Astrocyte (in vitro differentiated cells and primary cell): ENCODE measurements around the gene DLST. TPM values are rescaled to one million over a fixed set of nuclear protein-coding genes. Genes with fewer than 3 reads are reported as not detected.

Experiments used
- DNase-seq: peaks from one replicate; pipeline ENCODE4 v3.0.0-alpha.2; 2010; ENCODE audit warnings: low read depth
- FAIRE-seq: peaks from 2 replicates; lab custom pipeline; 2011; peaks lifted over from hg19 to GRCh38; lab: Jason Lieb, UNC
- H2AFZ ChIP-seq: 2 replicates; pipeline ENCODE4 v1.6.0; 2012; ENCODE audit warnings: low read depth, low read length, inconsistent platforms
- H3K27ac ChIP-seq: 2 replicates; pipeline ENCODE4 v1.5.1; 2011; ENCODE audit warnings: low read depth, low read length, inconsistent platforms
- H3K27me3 ChIP-seq: 2 replicates; pipeline ENCODE4 v1.6.0; 2011; ENCODE audit warnings: low read length, inconsistent platforms; ENCODE audit not compliant: insufficient read depth
- H3K36me3 ChIP-seq: 2 replicates; pipeline ENCODE4 v1.5.1; 2011; ENCODE audit warnings: low read length, inconsistent platforms; ENCODE audit not compliant: insufficient read depth
- H3K4me1 ChIP-seq: 2 replicates; pipeline ENCODE4 v1.5.1; 2011; ENCODE audit warnings: low read length, inconsistent platforms; ENCODE audit not compliant: insufficient read depth
- H3K4me2 ChIP-seq: 2 replicates; pipeline ENCODE4 v1.6.0; 2012; ENCODE audit warnings: low read length, inconsistent platforms
- H3K4me3 ChIP-seq: 2 replicates; pipeline ENCODE4 v1.5.1; 2011; ENCODE audit warnings: low read depth, mild to moderate bottlenecking, low read length, inconsistent platforms; ENCODE audit not compliant: insufficient read depth
- H3K79me2 ChIP-seq: 2 replicates; pipeline ENCODE4 v1.6.0; 2012; ENCODE audit warnings: mild to moderate bottlenecking, low read length, inconsistent platforms; ENCODE audit not compliant: insufficient read depth
- H3K9ac ChIP-seq: 2 replicates; pipeline ENCODE4 v1.6.0; 2012; ENCODE audit warnings: mild to moderate bottlenecking, low read length, inconsistent platforms
- H3K9me3 ChIP-seq: 2 replicates; pipeline ENCODE4 v1.5.1; 2012; ENCODE audit warnings: low read depth, mild to moderate bottlenecking, low read length, inconsistent platforms; ENCODE audit not compliant: insufficient read depth
- H4K20me1 ChIP-seq: 2 replicates; pipeline ENCODE4 v1.6.0; 2012; ENCODE audit warnings: low read length, inconsistent platforms; ENCODE audit not compliant: insufficient read depth
- H3K27ac Mint-ChIP-seq: one replicate; pipeline ENCODE4 v1.8.0; 2021; ENCODE audit warnings: mild to moderate bottlenecking, mixed read lengths; ENCODE audit not compliant: unreplicated experiment
- H3K27me3 Mint-ChIP-seq: one replicate; pipeline ENCODE4 v1.8.0; 2021; ENCODE audit warnings: low read depth, mixed read lengths; ENCODE audit not compliant: unreplicated experiment
- H3K36me3 Mint-ChIP-seq: one replicate; pipeline ENCODE4 v1.8.0; 2021; ENCODE audit warnings: low read depth, mixed read lengths; ENCODE audit not compliant: unreplicated experiment
- H3K4me1 Mint-ChIP-seq: one replicate; pipeline ENCODE4 v1.8.0; 2021; ENCODE audit warnings: low read depth, mixed read lengths; ENCODE audit not compliant: unreplicated experiment
- H3K4me3 Mint-ChIP-seq: one replicate; pipeline ENCODE4 v1.8.0; 2021; ENCODE audit warnings: mild to moderate bottlenecking, moderate library complexity, mixed read lengths; ENCODE audit not compliant: unreplicated experiment
- H3K9me3 Mint-ChIP-seq: one replicate; pipeline ENCODE4 v1.8.0; 2021; ENCODE audit warnings: mild to moderate bottlenecking, mixed read lengths; ENCODE audit not compliant: unreplicated experiment
- EZH2 ChIP-seq: IDR thresholded peaks from 2 replicates; pipeline ENCODE4 v1.6.1; 2012; ENCODE audit warnings: mild to moderate bottlenecking, low read length, inconsistent platforms; ENCODE audit not compliant: insufficient read depth
- total RNA-seq: library from RNA; stranded (reverse); gene quantifications from 2 replicates; pipeline ENCODE4 v1.2.1, GENCODE V29; 2021
- TF ChIP-seq, protein P1 (sequence below): IDR thresholded peaks from 2 replicates; pipeline ENCODE4 v1.5.1; 2011; ENCODE audit warnings: low read depth, mild to moderate bottlenecking, inconsistent platforms, low read length, moderate library complexity; ENCODE audit not compliant: insufficient read depth

DLST gene
- total RNA-seq, 1 donor from 2014 or later: 90.6 TPM

DNA sequence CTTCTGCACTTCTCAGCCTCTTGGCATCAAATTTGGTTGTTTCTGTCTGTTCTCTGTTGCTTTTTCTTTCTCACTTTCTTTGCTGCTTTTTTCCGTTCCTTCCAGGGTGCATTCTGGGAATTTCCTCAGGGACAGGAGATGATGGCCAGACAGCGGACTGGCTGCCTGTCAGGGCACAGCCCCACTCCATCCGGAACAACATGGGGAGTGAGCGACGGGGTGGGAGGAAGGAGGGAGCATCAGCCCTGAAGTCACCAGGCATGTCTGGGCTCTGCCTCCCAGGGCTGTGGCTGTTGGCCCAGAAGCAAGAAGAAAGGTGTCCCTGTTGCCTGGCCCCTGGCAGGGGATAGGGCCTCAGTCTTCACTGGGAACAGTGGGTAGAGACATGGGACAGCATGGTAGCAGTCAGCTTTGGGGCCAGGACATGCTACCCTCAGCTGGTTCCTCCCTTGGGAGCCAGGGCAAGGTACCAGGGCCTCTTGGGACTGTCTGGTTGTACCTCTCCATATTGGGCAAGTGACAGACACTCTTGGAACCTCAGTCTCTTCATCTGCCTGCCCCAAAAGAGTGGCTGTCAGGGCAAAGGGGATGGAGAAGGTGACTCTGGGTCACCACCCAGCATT, 65.1 kb downstream of the DLST start:
- H3K27ac Mint-ChIP-seq: no peak overlapping the region
- no peak for FAIRE-seq
- Histone ChIP-seq H2AFZ (peak overlapping the region; percentile 74), H4K20me1 (no peaks in the 10 kb centered on the region), H3K4me2 (peak overlapping the region; percentile 37), H3K27ac (no peak overlapping the region), H3K79me2 (no peaks in the 10 kb centered on the region), H3K36me3 (no peaks in the 10 kb centered on the region), H3K4me3 (no peak overlapping the region), H3K4me1 (peaks cover 6% of the 10 kb centered on the region), H3K9ac (no peak overlapping the region), H3K9me3 (no peaks in the 10 kb centered on the region), H3K27me3 (no peaks in the 10 kb centered on the region)
- peaks cover 4% of the 10 kb centered on the region for H3K4me1 Mint-ChIP-seq
- DNase-seq: no peak
- H3K4me3 Mint-ChIP-seq: no peak overlapping the region
- H3K36me3 Mint-ChIP-seq: peaks cover 6% of the 10 kb centered on the region
- TF ChIP-seq, protein P1, sequence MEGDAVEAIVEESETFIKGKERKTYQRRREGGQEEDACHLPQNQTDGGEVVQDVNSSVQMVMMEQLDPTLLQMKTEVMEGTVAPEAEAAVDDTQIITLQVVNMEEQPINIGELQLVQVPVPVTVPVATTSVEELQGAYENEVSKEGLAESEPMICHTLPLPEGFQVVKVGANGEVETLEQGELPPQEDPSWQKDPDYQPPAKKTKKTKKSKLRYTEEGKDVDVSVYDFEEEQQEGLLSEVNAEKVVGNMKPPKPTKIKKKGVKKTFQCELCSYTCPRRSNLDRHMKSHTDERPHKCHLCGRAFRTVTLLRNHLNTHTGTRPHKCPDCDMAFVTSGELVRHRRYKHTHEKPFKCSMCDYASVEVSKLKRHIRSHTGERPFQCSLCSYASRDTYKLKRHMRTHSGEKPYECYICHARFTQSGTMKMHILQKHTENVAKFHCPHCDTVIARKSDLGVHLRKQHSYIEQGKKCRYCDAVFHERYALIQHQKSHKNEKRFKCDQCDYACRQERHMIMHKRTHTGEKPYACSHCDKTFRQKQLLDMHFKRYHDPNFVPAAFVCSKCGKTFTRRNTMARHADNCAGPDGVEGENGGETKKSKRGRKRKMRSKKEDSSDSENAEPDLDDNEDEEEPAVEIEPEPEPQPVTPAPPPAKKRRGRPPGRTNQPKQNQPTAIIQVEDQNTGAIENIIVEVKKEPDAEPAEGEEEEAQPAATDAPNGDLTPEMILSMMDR: no peak
- no peak for TF ChIP-seq EZH2
- no peaks in the 10 kb centered on the region for H3K9me3 Mint-ChIP-seq
- H3K27me3 Mint-ChIP-seq: peaks cover 23% of the 10 kb centered on the region

DNA sequence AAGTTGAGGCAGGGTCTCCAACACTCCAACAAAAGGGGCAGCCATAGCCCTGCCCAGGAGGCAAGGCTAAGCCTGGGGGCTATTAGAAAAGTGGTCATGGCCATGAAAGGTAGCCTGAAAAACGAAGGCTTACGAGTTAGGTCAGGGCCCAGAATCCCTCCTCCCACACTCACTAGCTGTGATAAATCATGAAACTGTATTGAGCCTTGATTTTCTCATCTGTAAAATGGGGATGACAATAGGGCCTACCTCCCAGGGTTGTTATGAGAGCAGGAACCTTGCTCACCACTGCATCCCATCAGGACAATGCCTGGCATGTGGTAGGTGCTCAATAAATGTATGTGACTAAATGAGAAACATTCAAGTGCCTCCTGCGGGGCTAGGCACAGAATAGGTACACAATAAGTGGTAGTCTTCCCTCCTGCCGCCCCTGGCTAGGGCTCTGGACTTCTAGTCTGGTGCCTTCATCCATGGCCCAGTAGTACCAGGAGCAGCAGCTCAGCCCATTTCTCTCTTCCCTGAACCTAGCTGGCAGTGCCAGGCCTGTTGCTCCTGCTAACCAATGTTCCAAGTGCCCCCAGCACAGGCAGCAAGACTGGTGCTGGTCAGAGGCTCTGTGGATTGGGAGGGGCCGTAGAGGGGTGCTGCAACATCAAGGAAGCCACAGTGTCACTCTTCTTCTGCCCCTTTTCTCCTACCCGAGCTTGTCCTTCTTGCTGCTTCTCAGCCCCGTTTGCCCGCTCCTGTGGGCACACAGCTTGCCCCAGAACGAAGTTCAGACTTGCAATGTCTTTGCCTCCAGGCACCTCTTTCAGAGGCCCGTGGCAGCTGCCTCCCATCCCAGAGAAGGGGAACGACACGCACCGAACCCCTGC, 65.9 kb downstream of the DLST start:
- Mint-ChIP-seq H3K9me3 (no peaks in the 10 kb centered on the region), H3K27me3 (peaks cover 24% of the 10 kb centered on the region)
- no peak for DNase-seq

More for the DNA sequence above, 65.9 kb downstream of the DLST start:
- no peaks in the 10 kb centered on the region for H4K20me1 ChIP-seq
- H3K36me3 ChIP-seq: no peaks in the 10 kb centered on the region
- H2AFZ ChIP-seq: no peak overlapping the region
- H3K79me2 ChIP-seq: no peaks in the 10 kb centered on the region
- no peaks in the 10 kb centered on the region for H3K4me1 ChIP-seq
- no peak overlapping the region for H3K4me2 ChIP-seq
- Mint-ChIP-seq H3K4me1 (peaks cover 6% of the 10 kb centered on the region), H3K4me3 (no peak overlapping the region), H3K36me3 (peaks cover 6% of the 10 kb centered on the region), H3K27ac (no peak overlapping the region)
- H3K27me3 ChIP-seq: no peaks in the 10 kb centered on the region
- no peak overlapping the region for H3K4me3 ChIP-seq
- no peak for TF ChIP-seq EZH2
- TF ChIP-seq, protein P1: no peak
- no peak overlapping the region for H3K9ac ChIP-seq
- no peaks in the 10 kb centered on the region for H3K9me3 ChIP-seq
- no peak for FAIRE-seq
- no peak overlapping the region for H3K27ac ChIP-seq
